GM19025 (cell line): Measurements from ENCODE around the gene SCGN.

Experiments
- ATAC-seq: cut with Tn5 transposase; IDR thresholded peaks from one replicate; pipeline ENCODE4 v1.9.1; 2021; ENCODE audit warnings: mild to moderate bottlenecking, low read depth, moderate library complexity; ENCODE audit not compliant: unreplicated experiment

The SCGN gene

GRCh38 chr6:25684565-25684964 is 32.5 kb downstream of the SCGN start:
- ATAC-seq, result no peak

GRCh38 chr6:25685251-25685650 is 33.2 kb downstream of the SCGN start:
- no peak for ATAC-seq

- ATAC-seq, result no peak
Observed at GRCh38 chr6:25685896-25686295, 33.9 kb downstream of the SCGN start.

GRCh38 chr6:25686856-25687255 is 34.8 kb downstream of the SCGN start:
- no peak for ATAC-seq

- ATAC-seq, result no peak
Observed at GRCh38 chr6:25689966-25690365, 38.0 kb downstream of the SCGN start.

- ATAC-seq, result no peak
Observed at GRCh38 chr6:25691894-25692293, 39.9 kb downstream of the SCGN start.

GRCh38 chr6:25692472-25692871 is 40.5 kb downstream of the SCGN start:
- ATAC-seq, result no peak

GRCh38 chr6:25694366-25694765 is 42.4 kb downstream of the SCGN start:
- no peak for ATAC-seq

GRCh38 chr6:25695671-25696070 is 43.7 kb downstream of the SCGN start:
- ATAC-seq, result no peak

GRCh38 chr6:25697537-25698340 is 45.7 kb downstream of the SCGN start:
- no peak for ATAC-seq

- no peak for ATAC-seq
Observed at GRCh38 chr6:25698631-25699030, 46.6 kb downstream of the SCGN start.

- ATAC-seq, result no peak
Observed at GRCh38 chr6:25699649-25700048, 47.6 kb downstream of the SCGN start.

GRCh38 chr6:25700761-25701160 is 48.7 kb downstream of the SCGN start:
- no peak for ATAC-seq

GRCh38 chr6:25701807-25702206 is 49.8 kb downstream of the SCGN start:
- no peak for ATAC-seq

GRCh38 chr6:25703005-25703404 is 51.0 kb downstream of the SCGN start:
- ATAC-seq, result no peak

- no peak for ATAC-seq
Observed at GRCh38 chr6:25704001-25704400, 52.0 kb downstream of the SCGN start.

GRCh38 chr6:25706314-25707014 is 54.4 kb downstream of the SCGN start:
- ATAC-seq, result no peak

GRCh38 chr6:25709761-25710160 is 57.7 kb downstream of the SCGN start:
- no peak for ATAC-seq

- ATAC-seq, result no peak
Observed at GRCh38 chr6:25710287-25710686, 58.3 kb downstream of the SCGN start.

GRCh38 chr6:25713824-25714223 is 61.8 kb downstream of the SCGN start:
- ATAC-seq, result no peak

- ATAC-seq, result no peak
Observed at GRCh38 chr6:25714765-25715164, 62.8 kb downstream of the SCGN start.

GRCh38 chr6:25715794-25716193 is 63.8 kb downstream of the SCGN start:
- no peak for ATAC-seq
